Transverse colon (tissue), 3 donors: ENCODE data around the gene IL26.

Experiments used
- EP300 ChIP-seq: sonication (generic); formaldehyde crosslinking; IDR thresholded peaks from one replicate; pipeline ENCODE4 v1.6.1; 2017; ENCODE audit warnings: antibody characterized with exemption, low read depth
- POLR2A ChIP-seq: fragments of 450-650 bp; IDR thresholded peaks from one replicate; pipeline ENCODE4 v1.6.1; 2016; ENCODE audit warnings: antibody characterized with exemption, mild to moderate bottlenecking, moderate library complexity
- TF ChIP-seq, protein P1 (sequence below), 5 experiments: fragments of 200-600 bp in 3 of 5; fragments of 450-650 bp in 2 of 5; sonication (generic) in 3 of 5; IDR thresholded peaks; 1 replicate in 2 of 5; 2 replicates in 3 of 5; pipeline ENCODE4 v1.5.1; 2016 to 2017; ENCODE audit warnings: antibody characterized with exemption in 5 of 5, inconsistent platforms in 3 of 5, mild to moderate bottlenecking in 2 of 5, moderate library complexity in 1 of 5

DNA sequence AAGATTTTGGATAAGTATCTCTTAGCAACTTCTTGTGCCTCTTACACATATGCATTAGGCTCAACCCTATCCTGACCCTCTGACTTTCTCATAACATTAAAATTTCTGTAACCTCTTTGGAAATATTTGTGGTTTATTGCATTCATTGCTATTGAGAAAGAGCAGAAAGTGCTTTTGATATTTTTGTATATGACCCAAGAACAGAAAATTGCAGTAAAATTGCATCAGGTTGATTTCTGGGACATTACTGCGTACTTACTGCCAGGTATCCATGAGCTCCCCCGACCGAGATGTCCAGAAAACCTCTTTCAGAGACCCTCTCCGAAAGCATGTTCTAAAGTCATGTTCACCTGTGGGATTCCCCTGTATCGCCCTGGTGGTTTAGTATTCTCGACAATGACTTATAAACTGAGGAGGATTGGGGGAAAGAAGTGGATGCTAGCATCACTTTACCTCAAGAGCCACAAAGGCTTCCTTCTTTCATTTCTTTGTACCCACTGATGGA lies 42.3 kb upstream of the IL26 start:
- TF ChIP-seq, protein P1, sequence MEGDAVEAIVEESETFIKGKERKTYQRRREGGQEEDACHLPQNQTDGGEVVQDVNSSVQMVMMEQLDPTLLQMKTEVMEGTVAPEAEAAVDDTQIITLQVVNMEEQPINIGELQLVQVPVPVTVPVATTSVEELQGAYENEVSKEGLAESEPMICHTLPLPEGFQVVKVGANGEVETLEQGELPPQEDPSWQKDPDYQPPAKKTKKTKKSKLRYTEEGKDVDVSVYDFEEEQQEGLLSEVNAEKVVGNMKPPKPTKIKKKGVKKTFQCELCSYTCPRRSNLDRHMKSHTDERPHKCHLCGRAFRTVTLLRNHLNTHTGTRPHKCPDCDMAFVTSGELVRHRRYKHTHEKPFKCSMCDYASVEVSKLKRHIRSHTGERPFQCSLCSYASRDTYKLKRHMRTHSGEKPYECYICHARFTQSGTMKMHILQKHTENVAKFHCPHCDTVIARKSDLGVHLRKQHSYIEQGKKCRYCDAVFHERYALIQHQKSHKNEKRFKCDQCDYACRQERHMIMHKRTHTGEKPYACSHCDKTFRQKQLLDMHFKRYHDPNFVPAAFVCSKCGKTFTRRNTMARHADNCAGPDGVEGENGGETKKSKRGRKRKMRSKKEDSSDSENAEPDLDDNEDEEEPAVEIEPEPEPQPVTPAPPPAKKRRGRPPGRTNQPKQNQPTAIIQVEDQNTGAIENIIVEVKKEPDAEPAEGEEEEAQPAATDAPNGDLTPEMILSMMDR (IDR thresholded peaks at IDR 0.05): no peak
- no peak for TF ChIP-seq EP300
- TF ChIP-seq POLR2A: no peak
